GM19043 (cell line): ENCODE results near the gene SYNGR4.
A peak's percentile ranks its signal among the peaks of the same experiment; 100 is the strongest.
"Not testable (repeated sequence)": the region's sequence is repeated elsewhere in the genome, so short reads cannot be mapped to it uniquely, and the experiment has no call there.

Source experiments
- ATAC-seq: cut with Tn5 transposase; IDR thresholded peaks from one replicate; pipeline ENCODE4 v1.9.1; 2021; ENCODE audit warnings: low read depth; ENCODE audit not compliant: unreplicated experiment

The SYNGR4 gene

DNA sequence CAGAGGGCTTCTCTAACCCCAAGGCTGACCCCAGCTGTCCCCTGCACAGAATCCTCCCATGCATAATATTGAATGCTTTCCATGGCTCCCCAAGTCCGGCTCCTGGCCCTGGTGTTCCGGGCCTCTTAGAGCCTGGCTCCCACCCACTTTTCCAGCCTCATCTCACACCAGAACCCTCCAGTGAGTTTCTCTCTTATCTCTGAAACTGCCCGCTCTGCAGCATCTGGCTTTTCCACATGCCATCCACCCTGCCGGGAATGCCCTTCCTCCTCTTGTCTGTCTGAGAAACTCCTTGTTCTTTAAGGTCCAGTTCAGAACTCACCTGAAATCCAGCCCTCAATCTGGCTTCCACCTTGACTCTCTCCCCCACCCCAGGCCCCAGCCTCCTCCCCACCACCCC is 6.8 kb downstream of the SYNGR4 start:
- ATAC-seq, result no peak

DNA sequence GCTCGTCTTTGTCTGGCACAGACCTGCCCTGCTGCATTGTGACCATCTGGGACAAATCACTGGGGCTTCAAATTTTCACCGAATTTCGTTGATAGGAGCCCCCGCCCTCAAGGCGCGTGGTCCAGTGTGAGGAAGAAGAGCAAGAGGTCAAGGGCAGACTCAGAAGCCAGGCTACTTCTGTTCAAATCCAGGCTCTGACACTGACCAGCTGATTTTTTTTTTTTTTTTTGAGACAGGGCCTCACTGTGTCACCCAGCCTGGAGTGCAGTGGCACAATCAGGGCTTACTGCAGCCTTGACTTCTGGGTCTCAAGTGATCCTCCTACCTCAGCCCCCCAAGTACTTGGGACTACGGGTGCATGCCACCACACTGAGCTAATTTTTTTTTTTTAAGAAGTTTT is 7.2 kb downstream of the SYNGR4 start:
- ATAC-seq, result no peak

DNA sequence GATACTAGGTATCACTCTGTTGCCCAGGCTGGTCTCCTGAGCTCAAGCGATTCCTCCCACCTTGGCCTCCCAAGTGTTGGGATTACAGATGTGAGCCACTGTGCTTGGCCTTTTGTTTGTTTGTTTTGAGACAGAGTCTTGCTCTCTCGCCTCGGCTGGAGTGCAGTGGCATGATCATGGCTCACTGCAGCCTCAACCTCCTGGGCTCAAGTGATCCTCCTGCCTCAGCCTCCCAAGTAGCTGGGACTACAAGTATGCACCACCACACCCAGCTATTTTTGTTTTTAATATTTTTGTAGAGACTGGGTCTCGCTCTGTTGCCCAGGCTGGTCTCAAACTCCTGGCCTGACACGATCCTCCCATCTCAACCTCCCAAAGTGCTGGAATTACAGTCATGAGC is 7.6 kb downstream of the SYNGR4 start:
- not testable (repeated sequence) for ATAC-seq

GRCh38 chr19:48372904-48373303 is 8.7 kb downstream of the SYNGR4 start:
- ATAC-seq, result no peak

- no peak for ATAC-seq
Observed at GRCh38 chr19:48373567-48373966, 9.4 kb downstream of the SYNGR4 start.

DNA sequence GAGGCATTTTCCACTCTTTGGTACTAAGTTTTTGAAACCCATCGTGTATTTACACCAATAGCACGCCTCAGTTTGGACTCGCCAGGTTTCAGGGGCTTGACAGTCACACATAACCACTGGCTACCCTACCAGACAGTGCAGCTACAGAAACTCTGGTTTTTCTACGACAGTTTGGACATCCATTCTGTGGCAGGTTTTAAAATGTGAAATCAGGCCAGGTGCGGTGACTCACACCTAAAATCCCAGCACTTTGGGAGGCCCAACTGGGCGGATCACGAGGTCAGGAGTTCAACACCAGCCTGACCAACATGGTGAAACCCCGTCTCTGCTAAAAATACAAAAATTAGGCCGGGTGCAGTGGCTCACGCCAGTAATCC is 14.0 kb downstream of the SYNGR4 start:
- ATAC-seq, result no peak

- no peak for ATAC-seq
Observed at GRCh38 chr19:48379058-48379457, 14.9 kb downstream of the SYNGR4 start.

- no peak for ATAC-seq
Observed at GRCh38 chr19:48381178-48381950, 17.2 kb downstream of the SYNGR4 start.

DNA sequence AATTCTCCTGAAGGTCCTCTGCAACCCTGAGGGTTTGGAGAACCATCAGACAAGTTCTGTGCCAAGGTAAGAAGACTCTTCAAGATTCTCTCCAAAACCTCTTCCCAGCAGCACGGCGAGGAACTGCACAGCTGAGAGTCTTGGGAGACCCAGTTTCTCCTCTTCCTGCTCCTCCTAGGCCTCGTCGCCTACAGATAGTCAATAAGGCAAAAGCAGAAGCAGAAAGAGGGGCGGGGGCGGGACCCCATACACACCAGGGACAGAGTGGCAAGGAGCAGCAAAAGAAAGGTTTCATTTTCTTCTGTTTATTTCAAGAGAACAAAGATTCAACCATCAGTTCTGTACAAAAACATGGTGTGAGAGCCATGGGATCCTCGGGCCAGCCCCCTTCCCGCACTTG is 18.1 kb downstream of the SYNGR4 start:
- ATAC-seq, result no peak

- ATAC-seq, result no peak
Observed at GRCh38 chr19:48385461-48386087, 21.4 kb downstream of the SYNGR4 start.

- no peak for ATAC-seq
Observed at GRCh38 chr19:48386981-48387380, 22.8 kb downstream of the SYNGR4 start.

- no peak for ATAC-seq
Observed at GRCh38 chr19:48390188-48391099, 26.3 kb downstream of the SYNGR4 start.

GRCh38 chr19:48391100-48392005 is 27.2 kb downstream of the SYNGR4 start, which contains the start of gene KDELR1:
TSS of gene KDELR1 (minus strand) at chr19:48391551. CDS start at chr19:48391358, 193 bp downstream.
- ATAC-seq, result peak; percentile 72

- ATAC-seq, result not testable (repeated sequence)
Observed at GRCh38 chr19:48392006-48392344, 27.8 kb downstream of the SYNGR4 start.

- ATAC-seq, result no peak
Observed at GRCh38 chr19:48392860-48393558, 28.8 kb downstream of the SYNGR4 start.

DNA sequence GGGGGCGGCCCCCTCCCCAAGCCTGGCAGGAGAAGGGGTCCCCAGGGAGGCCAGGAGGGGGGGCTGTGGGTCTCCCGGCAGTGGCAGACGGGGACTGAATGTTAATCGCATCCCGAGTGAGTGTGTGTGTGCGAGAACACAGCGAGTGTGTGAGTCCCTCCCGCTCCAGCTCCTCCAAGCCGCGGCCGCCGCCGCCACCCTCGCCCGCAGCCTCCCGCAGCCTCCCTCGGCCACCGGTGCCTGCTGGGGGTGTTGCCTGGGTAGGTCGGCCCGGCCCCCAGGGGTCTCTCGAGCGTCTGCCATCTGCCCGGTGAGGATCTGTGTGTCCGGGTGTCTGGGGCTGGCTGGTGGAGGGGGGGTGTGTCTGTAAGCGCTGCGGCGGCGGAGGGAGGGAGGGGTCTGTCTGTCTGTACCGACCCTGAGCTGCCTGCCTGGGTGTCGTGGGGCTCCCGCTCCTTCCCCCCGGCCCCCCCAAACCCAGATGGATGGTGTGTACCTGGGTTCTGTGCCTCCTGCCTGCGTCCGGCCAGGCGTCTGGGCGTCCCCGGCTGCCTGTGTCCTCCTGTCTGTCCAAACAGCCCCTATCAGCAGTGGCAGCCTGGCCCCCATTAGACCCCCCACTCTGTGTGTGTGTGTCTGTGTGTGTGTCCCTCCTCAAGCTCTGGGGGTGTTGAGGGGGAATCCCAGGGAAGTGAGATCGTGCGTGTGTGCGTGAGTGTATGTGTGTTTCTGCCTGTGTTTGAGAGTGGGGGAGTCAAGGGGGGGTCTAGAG is 29.6 kb downstream of the SYNGR4 start, which contains the start of gene GRIN2D:
GRIN2D (plus strand) TSS at position 110 of the 772 bp plus-strand sequence. CDS start 4,725 bp downstream, outside the sequence.
- no peak for ATAC-seq

DNA sequence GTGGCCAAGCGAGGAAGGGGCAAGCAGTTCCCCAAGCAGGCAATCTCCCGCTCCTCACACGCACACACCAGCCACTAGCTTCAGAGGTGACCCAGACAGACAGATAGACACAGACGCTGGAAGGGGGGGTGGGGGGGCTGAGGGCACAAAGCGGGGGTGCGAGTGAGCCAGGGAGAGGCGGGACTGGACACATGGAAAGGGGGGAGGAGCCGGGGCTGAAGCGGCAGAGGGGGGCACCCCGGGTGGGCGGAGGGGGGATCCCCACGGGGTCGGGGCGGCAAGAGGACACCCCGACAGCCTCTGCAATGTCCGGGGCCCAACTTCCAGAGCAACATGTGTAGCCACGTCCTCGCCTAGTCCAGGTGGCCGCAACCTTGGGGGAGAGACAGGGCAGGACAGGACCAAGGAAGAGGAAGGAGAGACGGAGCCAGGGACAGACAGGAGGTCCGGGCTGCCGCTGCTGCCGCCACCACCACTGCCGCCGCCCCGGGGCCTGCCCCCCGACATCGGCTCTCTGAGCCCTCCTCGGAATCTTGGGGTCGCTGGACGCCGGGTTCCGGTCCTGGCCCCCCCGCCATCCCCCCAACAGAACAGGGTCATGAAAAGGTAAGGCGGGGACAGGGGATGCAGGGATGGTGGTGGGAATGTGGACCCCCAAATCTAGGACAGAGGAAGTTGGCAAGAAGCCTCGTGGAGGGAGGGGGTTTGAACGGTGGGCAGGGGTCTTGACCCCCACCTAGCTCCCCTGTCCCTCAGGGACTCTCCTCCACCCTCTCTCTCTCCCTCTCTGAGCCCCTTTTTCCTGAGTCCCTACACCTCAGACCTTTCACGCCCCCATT is 30.4 kb downstream of the SYNGR4 start:
- no peak for ATAC-seq

- ATAC-seq, result no peak
Observed at GRCh38 chr19:48395170-48395455, 30.9 kb downstream of the SYNGR4 start.
